Measurements from ENCODE around the gene SPHKAP. TPM values are rescaled to one million over a fixed set of nuclear protein-coding genes. Genes with fewer than 3 reads are reported as not detected.
"Not testable (repeated sequence)": the region's sequence is repeated elsewhere in the genome, so short reads cannot be mapped to it uniquely, and the experiment has no call there.

SPHKAP gene
- total RNA-seq, 1 donor from 2014 or later = 124 TPM

DNA sequence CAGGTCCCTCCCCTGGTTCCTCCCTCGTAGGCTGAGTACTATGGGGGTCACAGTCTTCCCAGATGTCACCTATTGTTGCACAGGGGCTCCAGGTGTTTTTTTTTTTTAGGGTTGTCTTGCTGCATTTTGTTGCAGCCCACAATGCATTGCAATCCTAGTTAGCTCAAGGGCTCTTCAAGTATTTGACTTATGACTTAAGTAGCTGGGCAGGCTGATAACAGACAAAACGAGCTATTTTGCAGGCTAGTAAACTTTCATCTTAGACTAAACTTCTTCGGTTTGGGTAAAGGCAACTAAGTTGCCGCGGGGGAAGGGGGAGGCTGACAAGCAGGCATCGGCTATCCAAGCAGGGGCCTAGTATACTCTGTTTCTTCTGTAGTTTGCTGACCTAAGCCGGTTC lies 245.2 kb downstream of the SPHKAP start:
- intact Hi-C loops (cut with micrococcal nuclease) = loop anchor here (5.0 kb wide), 1 partner anchor 726 kb away; no protein-coding TSS in a partner anchor
- not testable (repeated sequence) for DNase-seq, ATAC-seq

DNA sequence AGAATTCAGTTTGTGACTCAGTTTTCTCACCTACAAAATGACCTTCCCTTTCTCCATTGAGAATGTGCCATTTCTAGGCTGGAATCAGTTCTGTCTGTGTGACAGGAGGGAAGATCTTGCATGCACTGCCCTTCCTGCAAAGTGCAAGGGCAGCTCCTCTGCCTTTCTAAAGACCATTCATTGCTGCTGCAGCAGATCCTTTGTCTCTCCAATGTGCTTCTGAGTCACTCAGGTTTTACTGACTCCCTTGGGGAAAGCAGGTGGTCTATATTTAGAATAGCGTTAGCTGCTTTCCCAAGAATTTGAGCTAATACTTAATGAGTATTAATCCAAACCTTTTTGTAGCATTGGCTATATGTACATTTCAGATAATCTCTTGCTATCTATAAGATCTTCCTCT lies 247.6 kb downstream of the SPHKAP start:
- DNase-seq (no peak), ATAC-seq (no peak)
- intact Hi-C loops (cut with micrococcal nuclease) = no loop called here

DNA sequence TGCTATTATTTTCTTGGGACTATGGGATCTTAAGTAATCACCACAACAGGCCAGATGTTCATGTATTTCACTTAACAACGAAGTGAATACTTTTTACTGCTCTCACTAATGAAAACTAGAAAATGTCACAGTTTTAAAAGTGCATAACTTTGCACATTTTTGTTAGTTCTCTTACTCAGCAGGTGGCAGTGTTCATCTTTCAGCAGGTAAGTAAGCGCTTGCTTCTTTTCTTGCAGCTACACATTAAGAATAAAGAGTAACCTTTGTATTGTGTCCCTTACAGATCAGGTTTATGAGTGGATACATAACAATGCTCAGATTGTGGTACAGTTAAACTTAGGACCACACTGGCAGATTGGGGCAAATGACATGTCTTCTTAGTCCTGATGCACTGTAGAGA lies 249.1 kb downstream of the SPHKAP start:
- ATAC-seq (no peak), DNase-seq (no peak)
- intact Hi-C loops (cut with micrococcal nuclease) = no loop called here

DNA sequence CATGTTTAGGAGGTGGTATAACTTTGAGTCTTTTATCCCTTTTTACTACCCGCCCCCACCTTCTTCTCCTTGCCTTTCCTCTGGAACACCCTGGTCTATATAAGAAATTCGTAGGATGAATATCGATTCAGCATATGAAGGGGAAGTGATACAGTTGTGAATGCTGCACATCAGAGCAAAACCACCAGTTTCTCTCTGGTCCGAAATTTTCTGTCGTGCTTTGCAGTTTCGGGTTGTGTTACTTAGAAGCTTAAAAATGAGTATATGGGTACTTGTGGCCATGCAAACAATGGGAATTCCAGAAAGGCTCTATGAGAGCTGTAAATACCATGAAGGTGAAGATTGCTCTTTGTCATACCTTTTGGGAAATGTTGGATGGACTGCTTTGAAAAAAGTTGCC lies 249.5 kb downstream of the SPHKAP start:
- DNase-seq = no peak
- ATAC-seq = no peak
- intact Hi-C loops (cut with micrococcal nuclease) = no loop called here

All from left ventricle myocardium superior (tissue), 1 donor.